ENCODE results near the gene MRPL44.
A peak's percentile ranks its signal among the peaks of the same experiment; 100 is the strongest.

MRPL44 gene

GRCh38 chr2:224004105-224004695, 46.9 kb downstream of the MRPL44 start:
- TF ChIP-seq CTCF (IDR thresholded peaks at IDR 0.05; ENCODE audit: insufficient read depth, low read depth, low read length, missing control alignments): no peak
- no peak for DNase-seq (ENCODE audit: low read depth)
- no peak overlapping the region for H3K4me3 ChIP-seq (ENCODE audit: low read length)

GRCh38 chr2:224008702-224009261, 51.5 kb downstream of the MRPL44 start:
- no peak for DNase-seq (ENCODE audit: low read depth)
- TF ChIP-seq CTCF (IDR thresholded peaks at IDR 0.05; ENCODE audit: insufficient read depth, low read depth, low read length, missing control alignments): no peak
- H3K4me3 ChIP-seq (ENCODE audit: low read length): no peak overlapping the region

GRCh38 chr2:224009605-224010315, 52.5 kb downstream of the MRPL44 start:
- no peak for DNase-seq (ENCODE audit: low read depth)

GRCh38 chr2:224011837-224012236, 54.6 kb downstream of the MRPL44 start:
- H3K4me3 ChIP-seq (ENCODE audit: low read length): no peak overlapping the region
- no peak for DNase-seq (ENCODE audit: low read depth)
- TF ChIP-seq CTCF (IDR thresholded peaks at IDR 0.05; ENCODE audit: insufficient read depth, low read depth, low read length, missing control alignments): no peak

More at GRCh38 chr2:224009605-224010315, 52.5 kb downstream of the MRPL44 start:
- H3K4me3 ChIP-seq (ENCODE audit: low read length): no peak overlapping the region
- no peak for TF ChIP-seq CTCF (IDR thresholded peaks at IDR 0.05; ENCODE audit: insufficient read depth, low read depth, low read length, missing control alignments)

GRCh38 chr2:224014336-224014735, 57.1 kb downstream of the MRPL44 start:
- DNase-seq (ENCODE audit: low read depth): no peak
- no peak for TF ChIP-seq CTCF (IDR thresholded peaks at IDR 0.05; ENCODE audit: insufficient read depth, low read depth, low read length, missing control alignments)
- no peak overlapping the region for H3K4me3 ChIP-seq (ENCODE audit: low read length)

- H3K4me3 ChIP-seq (ENCODE audit: low read length): no peak overlapping the region
- DNase-seq (ENCODE audit: low read depth): peak; percentile 77
- no peak for TF ChIP-seq CTCF (IDR thresholded peaks at IDR 0.05; ENCODE audit: insufficient read depth, low read depth, low read length, missing control alignments)
These were observed 59.7 kb downstream of the MRPL44 start for GRCh38 chr2:224016963-224017362.
